Osteoblast (primary cell): ENCODE measurements around the gene PYCARD. TPM values are rescaled to one million over a fixed set of nuclear protein-coding genes. Genes with fewer than 3 reads are reported as not detected.
"Not testable (repeated sequence)": the region's sequence is repeated elsewhere in the genome, so short reads cannot be mapped to it uniquely, and the experiment has no call there.

ENCODE experiments used
- DNase-seq: peaks from one replicate; pipeline ENCODE4 v3.0.0; 2011; ENCODE audit warnings: low spot score, mixed read lengths; ENCODE audit not compliant: insufficient read length; ENCODE audit errors: missing footprints
- H2AFZ ChIP-seq: 2 replicates; pipeline ENCODE4 v1.6.0; 2011; ENCODE audit warnings: mild to moderate bottlenecking, low read length
- H3K27ac ChIP-seq: 2 replicates; pipeline ENCODE4 v1.5.1; 2011; ENCODE audit warnings: mild to moderate bottlenecking, low read depth, low read length, moderate library complexity
- H3K27me3 ChIP-seq: 2 replicates; pipeline ENCODE4 v1.6.0; 2012; ENCODE audit warnings: mild to moderate bottlenecking, control low read depth, inconsistent platforms, low read length, moderate library complexity; ENCODE audit not compliant: insufficient read depth
- H3K36me3 ChIP-seq: 2 replicates; pipeline ENCODE4 v1.5.1; 2011; ENCODE audit warnings: mild to moderate bottlenecking, low read length, control low read depth, moderate library complexity; ENCODE audit not compliant: insufficient read depth
- H3K4me1 ChIP-seq: 2 replicates; pipeline ENCODE4 v1.5.1; 2011; ENCODE audit warnings: mild to moderate bottlenecking, low read length, control low read depth, moderate library complexity; ENCODE audit not compliant: insufficient read depth
- H3K4me2 ChIP-seq: 2 replicates; pipeline ENCODE4 v1.6.0; 2011; ENCODE audit warnings: mild to moderate bottlenecking, low read length; ENCODE audit not compliant: insufficient read depth
- H3K4me3 ChIP-seq: fragments of 200-600 bp; sonication (generic); 3 replicates; pipeline ENCODE4 v1.5.1; 2012; ENCODE audit warnings: mild to moderate bottlenecking, low read length, inconsistent platforms; ENCODE audit not compliant: insufficient read depth
- H3K79me2 ChIP-seq: 2 replicates; pipeline ENCODE4 v1.6.0; 2012; ENCODE audit warnings: mild to moderate bottlenecking, low read length, control low read depth, inconsistent platforms; ENCODE audit not compliant: insufficient read depth
- H3K9me3 ChIP-seq: 2 replicates; pipeline ENCODE4 v1.5.1; 2011; ENCODE audit warnings: low read depth, low read length, control low read depth
- H4K20me1 ChIP-seq: 2 replicates; pipeline ENCODE4 v1.6.0; 2012; ENCODE audit warnings: mild to moderate bottlenecking, low read length, control low read depth; ENCODE audit not compliant: insufficient read depth
- CTCF ChIP-seq: IDR thresholded peaks from 2 replicates; pipeline ENCODE4 v1.5.1; 2011; ENCODE audit warnings: mild to moderate bottlenecking, low read depth, low read length, moderate library complexity; ENCODE audit errors: extremely low read depth
- total RNA-seq: library from RNA; depleted of rRNA; stranded (reverse); fragments of >200 nt; gene quantifications from 2 replicates; pipeline ENCODE4 v1.2.3, GENCODE V29; 2012

The PYCARD gene
- total RNA-seq, 1 donor: 61.5 TPM

GRCh38 chr16:31196324-31197088 lies 6.1 kb downstream of the PYCARD start:
- H3K4me1 ChIP-seq: peaks cover 2% of the 10 kb centered on the region
- no peak overlapping the region for H3K4me3 ChIP-seq
- H3K27ac ChIP-seq: no peak overlapping the region
- peaks cover 71% of the 10 kb centered on the region for H3K36me3 ChIP-seq
- no peak overlapping the region for H3K4me2 ChIP-seq
- H3K9me3 ChIP-seq: no peaks in the 10 kb centered on the region
- no peak overlapping the region for H2AFZ ChIP-seq
- peaks cover 11% of the 10 kb centered on the region for H3K79me2 ChIP-seq
- peaks cover 36% of the 10 kb centered on the region for H4K20me1 ChIP-seq
- no peaks in the 10 kb centered on the region for H3K27me3 ChIP-seq
- no peak for TF ChIP-seq CTCF
- no peak for DNase-seq

- not testable (repeated sequence) for DNase-seq, H3K4me2 ChIP-seq, H2AFZ ChIP-seq, H3K4me1 ChIP-seq, H3K27ac ChIP-seq, H3K4me3 ChIP-seq, H3K27me3 ChIP-seq, H3K9me3 ChIP-seq
- H3K79me2 ChIP-seq: peaks cover 15% of the 10 kb centered on the region
- peaks cover 32% of the 10 kb centered on the region for H4K20me1 ChIP-seq
- peaks cover 77% of the 10 kb centered on the region for H3K36me3 ChIP-seq
Observed at GRCh38 chr16:31195861-31196260, 6.7 kb downstream of the PYCARD start.

GRCh38 chr16:31194898-31195297 lies 7.7 kb downstream of the PYCARD start:
- no peak overlapping the region for H2AFZ ChIP-seq
- peaks cover 24% of the 10 kb centered on the region for H3K79me2 ChIP-seq
- DNase-seq: no peak
- no peak overlapping the region for H3K27ac ChIP-seq
- H3K36me3 ChIP-seq: peaks cover 84% of the 10 kb centered on the region
- H3K4me1 ChIP-seq: no peaks in the 10 kb centered on the region
- H4K20me1 ChIP-seq: peaks cover 38% of the 10 kb centered on the region
- no peaks in the 10 kb centered on the region for H3K9me3 ChIP-seq
- no peak overlapping the region for H3K4me2 ChIP-seq
- TF ChIP-seq CTCF: no peak
- H3K27me3 ChIP-seq: no peaks in the 10 kb centered on the region
- H3K4me3 ChIP-seq: no peak overlapping the region

- Histone ChIP-seq H3K4me2 (no peak overlapping the region), H3K27ac (no peak overlapping the region), H2AFZ (no peak overlapping the region), H3K36me3 (peaks cover 89% of the 10 kb centered on the region), H3K27me3 (no peaks in the 10 kb centered on the region), H3K4me1 (no peaks in the 10 kb centered on the region), H3K4me3 (no peak overlapping the region), H4K20me1 (peaks cover 48% of the 10 kb centered on the region), H3K9me3 (no peaks in the 10 kb centered on the region), H3K79me2 (peaks cover 34% of the 10 kb centered on the region)
- no peak for DNase-seq
- no peak for TF ChIP-seq CTCF
Observed at GRCh38 chr16:31193874-31194273, 8.7 kb downstream of the PYCARD start.
